Body of pancreas (tissue), 4 donors: ENCODE data around the gene SCGN. TPM values are rescaled to one million over a fixed set of nuclear protein-coding genes. Genes with fewer than 3 reads are reported as not detected.
"Not testable (repeated sequence)": the region's sequence is repeated elsewhere in the genome, so short reads cannot be mapped to it uniquely, and the experiment has no call there.

Experiments used
- ATAC-seq: fragments of 150-250 bp; one replicate; pipeline ENCODE4 v1.9.1; 2016
- DNase-seq, 4 donors: peaks; one replicate each; pipeline ENCODE4 v3.0.0-alpha.2; 2019
- H3K27ac ChIP-seq, 4 donors: fragments of 200-600 bp; sonication (generic); 1 replicate in 3 of 4; 2 replicates in 1 of 4; pipeline versions ENCODE4 v1.5.1 to v1.6.1; 2016 to 2019; ENCODE audit warnings: mild to moderate bottlenecking in 1 of 4, mixed read lengths in 1 of 4, moderate library complexity in 1 of 4
- H3K27me3 ChIP-seq, 2 donors: fragments of 200-600 bp; sonication (generic); one replicate each; pipeline ENCODE4 v1.6.0; 2016; ENCODE audit warnings: mild to moderate bottlenecking in 1 of 2
- H3K36me3 ChIP-seq, 2 donors: fragments of 200-600 bp; sonication (generic); replicated peaks in 1 of 2; 2 replicates each; pipeline ENCODE4 v1.5.1; 2016; ENCODE audit warnings: low read depth in 2 of 2; ENCODE audit not compliant: insufficient read depth in 1 of 2
- H3K4me1 ChIP-seq: fragments of 200-600 bp; sonication (generic); one replicate; pipeline ENCODE4 v1.6.0; 2016
- H3K4me3 ChIP-seq, 2 donors: fragments of 200-600 bp; sonication (generic); 1 replicate in 1 of 2; 2 replicates in 1 of 2; pipeline ENCODE4 v1.5.1; 2016 to 2019
- H3K9me3 ChIP-seq, 3 donors: fragments of 200-600 bp; sonication (generic); 1 replicate in 2 of 3; 2 replicates in 1 of 3; pipeline ENCODE4 v1.5.1; 2016
- CTCF ChIP-seq, 7 experiments: fragments of 450-650 bp in 4 of 7; fragments of 200-600 bp in 3 of 7; sonication (generic) in 3 of 7; IDR thresholded peaks; one replicate each; pipeline ENCODE4 v1.5.1; 2016 to 2019; ENCODE audit warnings: antibody characterized with exemption in 7 of 7
- POLR2A ChIP-seq, 3 donors: fragments of 450-650 bp; IDR thresholded peaks; one replicate each; pipeline ENCODE4 v1.6.1; 2016; ENCODE audit warnings: antibody characterized with exemption in 3 of 3, mild to moderate bottlenecking in 2 of 3
- whole genome bisulfite sequencing, 2 donors: methylation state at CpG; one replicate each; pipeline ENCODE4 v1.1.5; 2017; 5-methylcytosine and 5-hydroxymethylcytosine counted together
- intact Hi-C: fragments of 100-400 bp; cut with DNase I; formaldehyde crosslinking; loops from one replicate; pipeline ENCODE4 v1.15.1; 2023
- total RNA-seq, 2 donors: library from RNA; depleted of rRNA; stranded (reverse); fragments of >200 nt; gene quantifications; one replicate each; pipeline ENCODE4 v1.1.0, GENCODE V29; 2016

SCGN gene
- total RNA-seq, 2 donors from 2014 or later: 26.7 to 38.1 TPM

GRCh38 chr6:25747477-25747876, 95.5 kb downstream of the SCGN start:
- H3K27me3 ChIP-seq: no peaks in the 10 kb centered on the region
- no peak for ATAC-seq
- H3K4me1 ChIP-seq: peaks cover 12% of the 10 kb centered on the region
- H3K9me3 ChIP-seq: no peaks in the 10 kb centered on the region
- H3K36me3 ChIP-seq: no peaks in the 10 kb centered on the region
- TF ChIP-seq CTCF (IDR thresholded peaks at IDR 0.05): no peak
- TF ChIP-seq POLR2A (IDR thresholded peaks at IDR 0.05): no peak
- WGBS, 2 donors: 74 to 76% methylated on average over 2 of the region's 2 CpGs
- intact Hi-C loops: no loop called here
- no peak overlapping the region for H3K4me3 ChIP-seq
- peak overlapping the region in 3 of 4 donors; percentile 43 to 80 (median 72) for H3K27ac ChIP-seq
- no peak for DNase-seq

- H3K4me1 ChIP-seq: peaks cover 12% of the 10 kb centered on the region
- H3K9me3 ChIP-seq: no peaks in the 10 kb centered on the region
- intact Hi-C loops: no loop called here
Observed at GRCh38 chr6:25748049-25748448, 96.0 kb downstream of the SCGN start.

GRCh38 chr6:25748601-25749517, 96.8 kb downstream of the SCGN start:
- H3K27me3 ChIP-seq, H3K9me3 ChIP-seq, ATAC-seq, H3K36me3 ChIP-seq, H3K4me3 ChIP-seq, intact Hi-C loops: not testable (repeated sequence)
- H3K4me1 ChIP-seq: peaks cover 12% of the 10 kb centered on the region
- DNase-seq: peak in 2 of 4 donors; percentile 17 to 25
- H3K27ac ChIP-seq: peak overlapping the region in 3 of 4 donors; percentile 64 to 80 (median 72)
- 34 to 41% methylated on average over 16 to 17 of the region's 17 CpGs for WGBS, 2 donors

More at GRCh38 chr6:25748049-25748448, 96.0 kb downstream of the SCGN start:
- Histone ChIP-seq H3K4me3 (no peak overlapping the region), H3K36me3 (no peaks in the 10 kb centered on the region), H3K27ac (peak overlapping the region in 3 of 4 donors; percentile 64 to 80 (median 72)), H3K27me3 (no peaks in the 10 kb centered on the region)
- peak; percentile 74 for ATAC-seq
- no peak for DNase-seq
- no peak for TF ChIP-seq POLR2A (IDR thresholded peaks at IDR 0.05)
- no peak for TF ChIP-seq CTCF (IDR thresholded peaks at IDR 0.05)

GRCh38 chr6:25749837-25750236, 97.8 kb downstream of the SCGN start:
- Histone ChIP-seq H3K4me1 (peaks cover 12% of the 10 kb centered on the region), H3K4me3 (no peak overlapping the region), H3K36me3 (no peaks in the 10 kb centered on the region), H3K9me3 (no peaks in the 10 kb centered on the region), H3K27ac (peak overlapping the region in 3 of 4 donors; percentile 6 to 80 (median 72)), H3K27me3 (no peaks in the 10 kb centered on the region)
- 64 to 88% methylated on average over 2 of the region's 2 CpGs for WGBS, 2 donors
- no peak for DNase-seq
- intact Hi-C loops: no loop called here
- no peak for TF ChIP-seq CTCF (IDR thresholded peaks at IDR 0.05)
- no peak for TF ChIP-seq POLR2A (IDR thresholded peaks at IDR 0.05)
- no peak for ATAC-seq

GRCh38 chr6:25750906-25751305, 98.9 kb downstream of the SCGN start:
- no peak overlapping the region for H3K4me3 ChIP-seq
- DNase-seq (no peak), ATAC-seq (no peak)
- no peaks in the 10 kb centered on the region for H3K27me3 ChIP-seq
- H3K4me1 ChIP-seq: peaks cover 12% of the 10 kb centered on the region
- TF ChIP-seq POLR2A (IDR thresholded peaks at IDR 0.05) (no peak), CTCF (IDR thresholded peaks at IDR 0.05) (no peak)
- intact Hi-C loops: no loop called here
- H3K9me3 ChIP-seq: no peaks in the 10 kb centered on the region
- 45 to 54% methylated on average over 3 of the region's 3 CpGs for WGBS, 2 donors
- H3K36me3 ChIP-seq: no peaks in the 10 kb centered on the region
- H3K27ac ChIP-seq: peak overlapping the region in 1 of 4 donors; percentile 80

Other genes starting within 250 kb of the SCGN start
- gene SLC17A4, start 102.5 kb downstream of the SCGN start, total RNA-seq: 10 to 100 TPM in 1 of 2 donors, 1 to 10 TPM in 1; 4.0 to 10.6 TPM
- gene SLC17A1, start 179.8 kb downstream of the SCGN start, total RNA-seq: not detected
- gene SLC17A3, start 222.0 kb downstream of the SCGN start, total RNA-seq: not detected